ENCODE data around the gene SDCCAG8. TPM values are rescaled to one million over a fixed set of nuclear protein-coding genes. Genes with fewer than 3 reads are reported as not detected.

The SDCCAG8 gene
- total RNA-seq, 2 donors from 2014 or later: 41.7 to 55.6 TPM

- intact Hi-C loops (cut with DNase I): no loop called here
- TF ChIP-seq CTCF (IDR thresholded peaks at IDR 0.05): no peak
- no peak for TF ChIP-seq POLR2A (IDR thresholded peaks at IDR 0.05)
- TF ChIP-seq POLR2AphosphoS5 (IDR thresholded peaks at IDR 0.05): no peak
- no peaks in the 10 kb centered on the region for H3K36me3 ChIP-seq
- no peaks in the 10 kb centered on the region for H3K4me1 ChIP-seq (replicated peaks)
- no peak overlapping the region for H3K27ac ChIP-seq
- no peaks in the 10 kb centered on the region for H3K27me3 ChIP-seq (replicated peaks; ENCODE audit: insufficient read depth)
- DNase-seq (ENCODE audit: low spot score): no peak
- H3K9me3 ChIP-seq: no peaks in the 10 kb centered on the region
- 52% methylated on average over 2 of the region's 2 CpGs for WGBS
- no peak overlapping the region for H3K4me3 ChIP-seq
These were observed 183.0 kb downstream of the SDCCAG8 start for GRCh38 chr1:243438815-243439214.

GRCh38 chr1:243440406-243440805 is 184.6 kb downstream of the SDCCAG8 start:
- WGBS: 78% methylated on average over 2 of the region's 2 CpGs
- Histone ChIP-seq H3K27me3 (replicated peaks; ENCODE audit: insufficient read depth) (no peaks in the 10 kb centered on the region), H3K36me3 (no peaks in the 10 kb centered on the region), H3K4me3 (no peak overlapping the region), H3K27ac (no peak overlapping the region), H3K4me1 (replicated peaks) (no peaks in the 10 kb centered on the region), H3K9me3 (no peaks in the 10 kb centered on the region)
- TF ChIP-seq POLR2AphosphoS5 (IDR thresholded peaks at IDR 0.05) (no peak), CTCF (IDR thresholded peaks at IDR 0.05) (no peak), POLR2A (IDR thresholded peaks at IDR 0.05) (no peak)
- DNase-seq (ENCODE audit: low spot score): no peak
- intact Hi-C loops (cut with DNase I): no loop called here

GRCh38 chr1:243441601-243442000 is 185.8 kb downstream of the SDCCAG8 start:
- intact Hi-C loops (cut with DNase I): no loop called here
- no peaks in the 10 kb centered on the region for H3K27me3 ChIP-seq (replicated peaks; ENCODE audit: insufficient read depth)
- H3K4me3 ChIP-seq: no peak overlapping the region
- no peaks in the 10 kb centered on the region for H3K36me3 ChIP-seq
- H3K9me3 ChIP-seq: no peaks in the 10 kb centered on the region
- TF ChIP-seq POLR2AphosphoS5 (IDR thresholded peaks at IDR 0.05) (no peak), CTCF (IDR thresholded peaks at IDR 0.05) (no peak), POLR2A (IDR thresholded peaks at IDR 0.05) (no peak)
- H3K27ac ChIP-seq: no peak overlapping the region
- DNase-seq (ENCODE audit: low spot score): no peak
- H3K4me1 ChIP-seq (replicated peaks): no peaks in the 10 kb centered on the region

GRCh38 chr1:243443557-243443956 is 187.7 kb downstream of the SDCCAG8 start:
- DNase-seq (ENCODE audit: low spot score): no peak
- no peaks in the 10 kb centered on the region for H3K27me3 ChIP-seq (replicated peaks; ENCODE audit: insufficient read depth)
- no peaks in the 10 kb centered on the region for H3K9me3 ChIP-seq
- 78% methylated on average over 4 of the region's 4 CpGs for WGBS
- no peaks in the 10 kb centered on the region for H3K4me1 ChIP-seq (replicated peaks)
- H3K4me3 ChIP-seq: no peak overlapping the region
- no peak overlapping the region for H3K27ac ChIP-seq
- intact Hi-C loops (cut with DNase I): no loop called here
- TF ChIP-seq POLR2A (IDR thresholded peaks at IDR 0.05) (no peak), POLR2AphosphoS5 (IDR thresholded peaks at IDR 0.05) (no peak), CTCF (IDR thresholded peaks at IDR 0.05) (no peak)
- no peaks in the 10 kb centered on the region for H3K36me3 ChIP-seq

- H3K27me3 ChIP-seq (replicated peaks; ENCODE audit: insufficient read depth): no peaks in the 10 kb centered on the region
- no peak overlapping the region for H3K4me3 ChIP-seq
- intact Hi-C loops (cut with DNase I): no loop called here
- no peaks in the 10 kb centered on the region for H3K9me3 ChIP-seq
- no peaks in the 10 kb centered on the region for H3K4me1 ChIP-seq (replicated peaks)
- no peaks in the 10 kb centered on the region for H3K36me3 ChIP-seq
- DNase-seq (ENCODE audit: low spot score): no peak
- H3K27ac ChIP-seq: no peak overlapping the region
- TF ChIP-seq POLR2A (IDR thresholded peaks at IDR 0.05) (no peak), CTCF (IDR thresholded peaks at IDR 0.05) (no peak), POLR2AphosphoS5 (IDR thresholded peaks at IDR 0.05) (no peak)
- WGBS: 67% methylated on average over 3 of the region's 3 CpGs
These were observed 191.5 kb downstream of the SDCCAG8 start for GRCh38 chr1:243447347-243447746.
